MM.1S (cell line): ENCODE measurements around the gene CACNG6.

Source experiments
- DNase-seq: peaks from one replicate; pipeline ENCODE4 v3.0.0-alpha.2; 2015
- H2AFZ ChIP-seq: fragments of 300-600 bp; sonication (generic); 2 replicates; pipeline ENCODE4 v1.6.0; 2016; ENCODE audit warnings: antibody characterized with exemption, low read length
- H3F3A ChIP-seq: fragments of 300-600 bp; sonication (generic); 2 replicates; pipeline ENCODE4 v1.6.1; 2016; ENCODE audit warnings: mild to moderate bottlenecking, antibody characterized with exemption, low read length, moderate library complexity, mixed read lengths; ENCODE audit not compliant: insufficient read depth
- H3K27ac ChIP-seq: fragments of 300-600 bp; sonication (generic); 2 replicates; pipeline ENCODE4 v1.5.1; 2016; ENCODE audit warnings: mild to moderate bottlenecking, low read length
- H3K27me3 ChIP-seq: fragments of 300-600 bp; sonication (generic); replicated peaks from 2 replicates; pipeline ENCODE4 v1.6.0; 2016; ENCODE audit warnings: low read length; ENCODE audit not compliant: insufficient read depth
- H3K36me3 ChIP-seq: fragments of 300-600 bp; sonication (generic); replicated peaks from 2 replicates; pipeline ENCODE4 v1.6.1; 2016; ENCODE audit warnings: mild to moderate bottlenecking, low read length, mixed read lengths; ENCODE audit not compliant: insufficient read depth
- H3K4me1 ChIP-seq: fragments of 300-600 bp; sonication (generic); 2 replicates; pipeline ENCODE4 v1.6.1; 2016; ENCODE audit warnings: low read length, mixed read lengths
- H3K4me2 ChIP-seq: fragments of 300-600 bp; sonication (generic); 2 replicates; pipeline ENCODE4 v1.6.0; 2016; ENCODE audit warnings: low read depth, low read length
- H3K4me3 ChIP-seq: fragments of 300-600 bp; sonication (generic); 2 replicates; pipeline ENCODE4 v1.5.1; 2016; ENCODE audit warnings: low read length, mixed read lengths
- H3K79me2 ChIP-seq: fragments of 300-600 bp; sonication (generic); 2 replicates; pipeline ENCODE4 v1.6.1; 2016; ENCODE audit warnings: mixed run types, low read length, mixed read lengths
- H3K9ac ChIP-seq: fragments of 300-600 bp; sonication (generic); 2 replicates; pipeline ENCODE4 v1.6.1; 2016; ENCODE audit warnings: low read length, mixed read lengths
- H3K9me2 ChIP-seq: fragments of 300-600 bp; sonication (generic); replicated peaks from 2 replicates; pipeline ENCODE4 v1.6.1; 2016; ENCODE audit warnings: mild to moderate bottlenecking, low read length, mixed read lengths; ENCODE audit not compliant: insufficient read depth
- H3K9me3 ChIP-seq: fragments of 300-600 bp; sonication (generic); replicated peaks from 2 replicates; pipeline ENCODE4 v1.6.1; 2016; ENCODE audit warnings: mild to moderate bottlenecking, low read length, mixed read lengths; ENCODE audit not compliant: insufficient read depth
- H4K20me1 ChIP-seq: fragments of 300-600 bp; sonication (generic); 2 replicates; pipeline ENCODE4 v1.6.1; 2016; ENCODE audit warnings: mild to moderate bottlenecking, low read length, moderate library complexity, mixed read lengths; ENCODE audit not compliant: insufficient read depth
- EZH2 ChIP-seq: fragments of 300-600 bp; sonication (generic); optimal IDR thresholded peaks from 2 replicates; pipeline ENCODE3; 2017; ENCODE audit warnings: low read depth, mild to moderate bottlenecking, antibody characterized with exemption, low read length, mixed read lengths
- EZH2phosphoT487 ChIP-seq: fragments of 300-600 bp; sonication (generic); IDR thresholded peaks from 2 replicates; pipeline ENCODE4 v1.6.1; 2018; ENCODE audit warnings: antibody characterized with exemption, low read length
- TF ChIP-seq, protein P1 (sequence below): fragments of 300-600 bp; sonication (generic); IDR thresholded peaks from 2 replicates; pipeline ENCODE4 v1.5.1; 2016; ENCODE audit warnings: antibody characterized with exemption, low read length, mixed read lengths

The CACNG6 gene

DNA sequence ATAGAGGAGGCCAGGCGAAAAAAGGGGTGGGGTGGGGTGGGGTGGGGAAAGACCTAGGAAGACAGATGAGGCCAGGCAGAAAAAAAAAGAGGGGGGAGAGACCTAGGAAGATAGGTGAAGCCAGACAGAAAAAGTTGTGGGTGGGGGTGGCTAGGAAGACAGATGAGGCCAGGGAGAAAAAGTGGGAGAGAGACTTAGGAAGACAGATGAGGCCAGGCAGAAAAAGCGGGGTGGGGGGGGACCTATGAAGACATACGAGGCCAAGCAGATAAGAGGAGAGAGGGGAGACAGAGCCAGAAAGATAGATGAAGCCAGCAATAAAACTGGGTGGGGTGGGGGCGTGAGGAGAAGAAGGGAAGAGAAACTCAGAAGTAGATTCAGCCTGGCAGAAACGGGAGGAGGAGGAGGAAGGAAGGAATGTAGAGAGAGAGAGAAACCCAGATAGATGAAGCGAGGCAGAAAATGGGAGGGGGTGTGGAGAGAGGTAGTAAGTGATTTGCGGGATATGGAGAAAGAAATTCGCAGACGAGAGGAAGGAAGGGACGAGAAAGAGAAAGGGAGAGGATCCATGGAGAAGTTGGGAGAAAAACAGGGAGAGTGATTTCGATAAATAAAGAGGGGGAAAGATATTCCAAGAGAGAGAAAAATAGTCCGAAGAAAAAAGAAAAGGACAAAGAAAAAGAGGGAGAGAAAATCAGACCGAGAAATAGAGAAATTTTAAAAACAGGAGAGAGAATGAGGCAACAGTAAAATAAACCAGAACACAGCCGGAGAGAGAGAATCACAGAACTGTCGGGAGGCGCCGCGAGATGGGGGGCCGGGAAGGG, 12.2 kb upstream of the CACNG6 start:
- no peaks in the 10 kb centered on the region for H3K79me2 ChIP-seq
- H3K9ac ChIP-seq = no peak overlapping the region
- H3K4me2 ChIP-seq = no peak overlapping the region
- no peaks in the 10 kb centered on the region for H4K20me1 ChIP-seq
- H3K4me3 ChIP-seq = no peak overlapping the region
- no peaks in the 10 kb centered on the region for H3F3A ChIP-seq
- no peaks in the 10 kb centered on the region for H3K9me3 ChIP-seq
- H2AFZ ChIP-seq = no peak overlapping the region
- H3K4me1 ChIP-seq = no peaks in the 10 kb centered on the region
- TF ChIP-seq EZH2phosphoT487 (no peak), EZH2 (no peak)
- TF ChIP-seq, protein P1, sequence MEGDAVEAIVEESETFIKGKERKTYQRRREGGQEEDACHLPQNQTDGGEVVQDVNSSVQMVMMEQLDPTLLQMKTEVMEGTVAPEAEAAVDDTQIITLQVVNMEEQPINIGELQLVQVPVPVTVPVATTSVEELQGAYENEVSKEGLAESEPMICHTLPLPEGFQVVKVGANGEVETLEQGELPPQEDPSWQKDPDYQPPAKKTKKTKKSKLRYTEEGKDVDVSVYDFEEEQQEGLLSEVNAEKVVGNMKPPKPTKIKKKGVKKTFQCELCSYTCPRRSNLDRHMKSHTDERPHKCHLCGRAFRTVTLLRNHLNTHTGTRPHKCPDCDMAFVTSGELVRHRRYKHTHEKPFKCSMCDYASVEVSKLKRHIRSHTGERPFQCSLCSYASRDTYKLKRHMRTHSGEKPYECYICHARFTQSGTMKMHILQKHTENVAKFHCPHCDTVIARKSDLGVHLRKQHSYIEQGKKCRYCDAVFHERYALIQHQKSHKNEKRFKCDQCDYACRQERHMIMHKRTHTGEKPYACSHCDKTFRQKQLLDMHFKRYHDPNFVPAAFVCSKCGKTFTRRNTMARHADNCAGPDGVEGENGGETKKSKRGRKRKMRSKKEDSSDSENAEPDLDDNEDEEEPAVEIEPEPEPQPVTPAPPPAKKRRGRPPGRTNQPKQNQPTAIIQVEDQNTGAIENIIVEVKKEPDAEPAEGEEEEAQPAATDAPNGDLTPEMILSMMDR = no peak
- H3K27ac ChIP-seq = no peak overlapping the region
- H3K36me3 ChIP-seq = no peaks in the 10 kb centered on the region
- no peak for DNase-seq
- no peaks in the 10 kb centered on the region; the same call in 1 of the 2 replicates for H3K27me3 ChIP-seq
- H3K9me2 ChIP-seq = no peaks in the 10 kb centered on the region

DNA sequence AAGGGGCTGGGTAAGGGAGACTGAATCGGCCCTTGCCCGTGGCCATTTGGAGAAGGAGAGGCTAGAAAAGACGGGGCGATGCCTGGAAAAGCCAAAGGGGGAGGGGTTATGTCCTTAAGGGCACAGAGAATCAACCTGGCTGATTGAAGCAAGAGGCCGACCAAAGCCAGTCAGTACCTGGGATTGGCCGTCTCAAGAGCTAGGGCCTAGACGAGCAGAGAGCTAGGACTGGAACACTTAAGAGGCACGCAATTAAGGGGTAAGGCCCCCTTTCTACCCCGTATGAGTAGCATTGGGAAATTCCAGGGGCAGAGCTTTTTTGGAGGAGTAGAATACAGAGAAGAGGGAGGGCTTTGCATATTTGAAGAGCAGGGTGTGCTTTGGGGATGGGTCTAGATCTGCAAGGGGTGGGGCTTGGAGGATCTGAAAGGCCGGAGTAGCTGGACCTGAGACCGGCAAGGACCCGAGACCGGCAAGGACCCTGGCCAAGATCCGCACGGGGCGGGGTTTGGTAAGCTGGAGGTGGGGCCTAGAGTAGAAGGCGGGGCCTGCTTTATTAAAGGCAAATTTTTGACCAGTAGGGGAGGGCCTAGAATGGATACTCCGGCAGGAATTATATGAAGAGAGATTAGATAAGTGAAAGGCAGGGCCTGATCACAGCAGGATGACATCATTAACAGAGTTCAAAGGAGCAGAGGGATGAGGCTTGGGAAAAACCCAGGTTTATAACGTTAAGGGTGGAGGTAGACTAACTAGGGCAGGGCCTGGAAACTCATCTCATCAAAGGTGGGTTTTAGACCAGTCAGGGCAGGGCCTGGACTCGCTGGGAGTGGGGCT, 10.7 kb upstream of the CACNG6 start:
- Histone ChIP-seq H4K20me1 (no peaks in the 10 kb centered on the region), H3K36me3 (no peaks in the 10 kb centered on the region), H3K4me1 (no peaks in the 10 kb centered on the region), H3F3A (no peaks in the 10 kb centered on the region), H3K4me3 (no peak overlapping the region), H3K9me3 (no peaks in the 10 kb centered on the region), H3K9me2 (no peaks in the 10 kb centered on the region), H3K79me2 (no peaks in the 10 kb centered on the region), H2AFZ (no peak overlapping the region), H3K27ac (no peak overlapping the region), H3K27me3 (no peaks in the 10 kb centered on the region), H3K9ac (no peak overlapping the region), H3K4me2 (no peak overlapping the region)
- no peak for DNase-seq
- TF ChIP-seq EZH2 = no peak
- TF ChIP-seq, protein P1 = no peak
- TF ChIP-seq EZH2phosphoT487 = no peak

- Histone ChIP-seq H3K9me3 (no peaks in the 10 kb centered on the region), H3K79me2 (no peaks in the 10 kb centered on the region), H3K36me3 (no peaks in the 10 kb centered on the region), H3K4me1 (no peaks in the 10 kb centered on the region), H2AFZ (no peak overlapping the region), H3K4me3 (no peak overlapping the region), H3F3A (no peaks in the 10 kb centered on the region), H3K4me2 (no peak overlapping the region), H3K9ac (no peak overlapping the region), H3K9me2 (no peaks in the 10 kb centered on the region), H3K27ac (no peak overlapping the region), H4K20me1 (no peaks in the 10 kb centered on the region), H3K27me3 (no peaks in the 10 kb centered on the region)
- TF ChIP-seq EZH2 (no peak), EZH2phosphoT487 (no peak)
- TF ChIP-seq, protein P1 = no peak
- DNase-seq = no peak
Measured at GRCh38 chr19:53981376-53981951, 10.0 kb upstream of the CACNG6 start.
